Measurements from ENCODE around the gene KLHDC10. TPM values are rescaled to one million over a fixed set of nuclear protein-coding genes. Genes with fewer than 3 reads are reported as not detected.

The KLHDC10 gene
- total RNA-seq, 1 donor from 2014 or later = 49.1 TPM

Small RNAs within 50 kb of the gene (small RNA-seq; reads per million reads assigned to genes)
- gene RNA5SP245 = not detected

Other genes starting within 250 kb of the KLHDC10 start
- gene UBE2H, start 117.6 kb upstream of the KLHDC10 start, total RNA-seq = 61.6 TPM
- 26.1 TPM for gene ZC3HC1, start 19.2 kb upstream of the KLHDC10 start, total RNA-seq
- 7.3 TPM for gene TMEM209, start 134.9 kb downstream of the KLHDC10 start, total RNA-seq
- gene SSMEM1, start 137.3 kb downstream of the KLHDC10 start, total RNA-seq = not detected
- gene CPA2, start 196.3 kb downstream of the KLHDC10 start, total RNA-seq = 0.52 TPM
- gene CPA4, start 222.6 kb downstream of the KLHDC10 start, total RNA-seq = 2.1 TPM